Measurements from ENCODE around the gene MCC. TPM values are rescaled to one million over a fixed set of nuclear protein-coding genes. Genes with fewer than 3 reads are reported as not detected.

MCC gene
- total RNA-seq, 1 donor, result under 0.01 TPM

DNA sequence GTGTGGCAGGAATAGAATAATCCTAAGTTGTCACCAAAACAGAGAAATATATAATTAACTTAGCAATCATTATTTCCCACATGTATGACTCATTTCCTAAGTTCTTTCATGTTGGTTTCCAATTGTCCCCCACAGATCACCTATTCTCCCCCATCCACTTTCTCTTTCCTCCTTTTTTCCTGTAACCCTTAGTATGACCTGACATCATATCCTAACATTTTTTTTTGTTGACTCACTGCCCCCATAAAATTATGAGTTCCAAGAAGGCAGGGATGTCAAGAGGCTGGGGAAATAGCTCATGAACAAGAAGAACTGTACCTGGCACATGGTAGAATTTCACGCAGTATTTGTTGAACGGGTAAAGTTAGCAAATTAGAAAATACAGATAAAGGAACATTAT, 324.9 kb downstream of the MCC start:
- DNase-seq (ENCODE audit: low read depth in 2 of 3, low spot score in 2 of 3), result no peak

- DNase-seq (ENCODE audit: low read depth in 2 of 3, low spot score in 2 of 3), result no peak
These were observed 325.5 kb downstream of the MCC start for GRCh38 chr5:113162770-113163169.

DNA sequence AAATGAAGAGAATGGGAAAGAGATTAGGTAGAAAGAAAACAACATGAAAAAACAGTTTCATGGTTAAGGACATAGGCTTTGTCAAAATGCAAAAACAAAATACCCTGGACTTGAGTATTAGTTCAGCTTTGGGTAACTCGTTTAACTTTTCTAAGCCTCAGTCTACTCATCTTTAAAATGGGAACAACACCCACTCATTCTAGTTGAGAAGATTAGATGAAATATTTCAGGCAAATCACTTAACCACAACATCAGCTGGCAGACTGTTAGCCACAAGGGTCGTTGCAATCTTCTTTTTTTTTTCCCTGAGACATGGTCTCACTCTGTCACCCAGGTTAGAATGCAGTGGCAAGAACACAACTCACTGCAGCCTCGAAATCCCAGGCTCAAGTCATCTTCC, 326.0 kb downstream of the MCC start:
- DNase-seq (ENCODE audit: low read depth in 2 of 3, low spot score in 2 of 3), result no peak

- DNase-seq (ENCODE audit: low read depth in 2 of 3, low spot score in 2 of 3), result no peak
These were observed 326.4 kb downstream of the MCC start for GRCh38 chr5:113161806-113162205.

GRCh38 chr5:113157886-113158285, 330.4 kb downstream of the MCC start:
- no peak for DNase-seq (ENCODE audit: low read depth in 2 of 3, low spot score in 2 of 3)

GRCh38 chr5:113156271-113156877, 331.9 kb downstream of the MCC start:
- no peak for DNase-seq (ENCODE audit: low read depth in 2 of 3, low spot score in 2 of 3)

GRCh38 chr5:113153512-113154097, 334.6 kb downstream of the MCC start:
- no peak for DNase-seq (ENCODE audit: low read depth in 2 of 3, low spot score in 2 of 3)

DNA sequence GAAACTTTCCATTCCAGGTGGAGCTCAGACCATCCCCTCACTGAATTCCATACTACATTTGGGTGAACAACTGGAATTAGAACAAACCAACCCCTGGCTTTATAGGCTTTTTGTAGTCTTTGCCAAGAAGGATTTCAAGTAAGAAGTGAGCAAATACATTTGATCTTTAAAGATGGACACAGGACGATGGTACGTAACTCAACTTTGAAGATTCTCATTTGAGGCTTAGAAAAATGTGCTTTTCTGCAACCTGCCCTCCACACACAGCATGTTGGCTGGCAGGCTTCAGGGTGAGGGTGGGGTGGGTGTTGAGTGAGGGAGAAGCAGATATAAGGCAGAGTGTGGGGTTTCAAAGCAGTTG, 335.9 kb downstream of the MCC start:
- DNase-seq (ENCODE audit: low read depth in 2 of 3, low spot score in 2 of 3), result no peak

GRCh38 chr5:113151641-113152379, 336.4 kb downstream of the MCC start:
- no peak for DNase-seq (ENCODE audit: low read depth in 2 of 3, low spot score in 2 of 3)

GRCh38 chr5:113150821-113151220, 337.4 kb downstream of the MCC start:
- DNase-seq (ENCODE audit: low read depth in 2 of 3, low spot score in 2 of 3), result no peak

DNA sequence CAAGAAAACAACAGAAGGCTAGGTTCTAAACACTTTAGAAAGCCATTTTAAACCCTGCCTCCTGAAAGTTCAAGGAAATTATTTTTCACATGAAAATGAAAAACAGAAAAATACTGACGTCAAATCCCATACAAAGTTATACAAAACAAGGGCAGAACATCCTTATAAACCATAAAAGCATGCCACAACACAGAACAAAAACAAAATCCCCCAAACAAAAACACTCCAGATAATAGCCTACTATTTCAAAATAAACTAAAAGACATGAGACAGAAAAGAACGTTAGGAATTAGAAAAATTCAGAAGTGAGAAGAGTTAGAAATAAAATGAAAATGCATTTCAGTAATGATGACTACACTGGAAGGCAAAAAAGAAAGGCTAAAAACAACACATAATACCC, 338.0 kb downstream of the MCC start:
- DNase-seq (ENCODE audit: low read depth in 2 of 3, low spot score in 2 of 3), result no peak

DNA sequence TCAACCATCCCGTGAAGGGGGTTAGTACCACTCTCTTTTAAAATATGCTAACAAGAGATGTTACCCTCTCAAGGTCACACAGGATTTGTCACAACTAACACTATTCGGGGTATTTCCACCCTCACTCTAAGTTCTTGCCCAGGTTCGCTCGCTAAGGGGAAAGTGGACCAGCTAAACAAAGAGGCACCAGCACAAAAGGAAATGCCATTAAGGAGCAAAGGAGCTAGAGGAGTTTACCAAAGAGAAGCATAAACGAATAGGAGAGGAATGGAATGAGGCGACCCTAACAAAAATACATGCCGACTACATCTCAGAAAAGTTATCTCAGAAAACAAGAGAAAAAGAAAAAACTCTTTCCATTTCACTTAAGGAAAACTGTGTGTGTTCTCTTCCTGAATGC, 340.7 kb downstream of the MCC start:
- no peak for DNase-seq (ENCODE audit: low read depth in 2 of 3, low spot score in 2 of 3)

DNA sequence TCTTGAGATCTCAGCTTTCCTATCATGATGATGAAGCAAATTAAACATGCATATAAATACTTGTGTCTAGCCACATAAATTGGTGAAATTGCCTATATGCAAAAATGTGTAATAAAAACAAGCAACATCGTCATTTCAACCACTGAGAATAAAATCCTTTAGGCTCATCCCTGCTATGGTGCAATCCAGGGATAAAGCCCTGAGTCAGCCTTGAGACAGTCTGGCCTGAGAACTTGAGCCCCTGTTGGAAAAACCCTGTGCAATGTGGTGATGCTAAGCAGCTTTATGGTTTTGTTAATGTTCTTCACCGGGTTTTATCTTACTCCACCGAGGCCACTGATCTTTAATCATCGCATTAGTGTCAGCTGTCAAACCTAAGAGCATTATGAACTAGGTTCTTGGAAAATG, 341.1 kb downstream of the MCC start:
- DNase-seq (ENCODE audit: low read depth in 2 of 3, low spot score in 2 of 3), result no peak

- no peak for DNase-seq (ENCODE audit: low read depth in 2 of 3, low spot score in 2 of 3)
These were observed 342.4 kb downstream of the MCC start for GRCh38 chr5:113145757-113146387.

- DNase-seq (ENCODE audit: low read depth in 2 of 3, low spot score in 2 of 3), result no peak
These were observed 346.1 kb downstream of the MCC start for GRCh38 chr5:113142186-113142585.

- DNase-seq (ENCODE audit: low read depth in 2 of 3, low spot score in 2 of 3), result no peak
These were observed 347.2 kb downstream of the MCC start for GRCh38 chr5:113140837-113141671.

GRCh38 chr5:113133211-113133975, 354.9 kb downstream of the MCC start:
- DNase-seq (ENCODE audit: low read depth in 2 of 3, low spot score in 2 of 3), result no peak

DNA sequence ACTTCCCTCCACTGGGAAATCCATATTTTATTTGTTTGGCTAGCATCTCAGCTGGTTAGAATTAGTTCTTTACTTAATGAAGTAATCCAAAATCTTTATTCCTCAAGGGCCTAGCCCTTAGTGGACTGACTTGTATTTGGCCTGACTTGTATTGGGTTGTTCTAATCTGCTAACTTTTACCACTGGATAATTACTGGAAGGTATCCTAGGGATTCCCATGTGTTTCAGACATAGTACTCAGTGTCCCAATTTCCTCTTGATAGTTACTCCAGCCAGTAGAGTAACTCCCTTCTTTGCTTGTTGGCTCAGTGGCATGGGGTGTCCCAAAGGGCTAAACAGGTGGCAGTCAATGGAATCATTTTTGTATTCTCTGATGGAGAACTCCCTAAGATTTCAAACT, 355.7 kb downstream of the MCC start:
- DNase-seq (ENCODE audit: low read depth in 2 of 3, low spot score in 2 of 3), result no peak

- DNase-seq (ENCODE audit: low read depth in 2 of 3, low spot score in 2 of 3), result no peak
These were observed 359.5 kb downstream of the MCC start for GRCh38 chr5:113128641-113129330.

GRCh38 chr5:113128082-113128481, 360.2 kb downstream of the MCC start:
- DNase-seq (ENCODE audit: low read depth in 2 of 3, low spot score in 2 of 3), result no peak

Data from hematopoietic multipotent progenitor cell (in vitro differentiated cells).